H1 (cell line): ENCODE measurements around the gene SEC61A1.

Experiments used
- EZH2 ChIP-seq: fragments of 200-600 bp; sonication (generic); IDR thresholded peaks from 2 replicates; pipeline ENCODE4 v1.7.1; 2012; ENCODE audit warnings: low read depth, mild to moderate bottlenecking, moderate library complexity, low read length, inconsistent platforms; ENCODE audit not compliant: severe bottlenecking
- RFX5 ChIP-seq: IDR thresholded peaks from 2 replicates; pipeline ENCODE4 v1.6.1; 2011; ENCODE audit warnings: low read depth, low read length, improper control_type of control experiment, borderline replicate concordance
- TF ChIP-seq, protein P1 (sequence below), 3 experiments: IDR thresholded peaks; 1 replicate in 2 of 3; 2 replicates in 1 of 3; pipeline versions ENCODE4 v1.5.1 to v1.6.1; 2011; ENCODE audit warnings: low read length in 3 of 3, mild to moderate bottlenecking in 3 of 3, inconsistent platforms in 2 of 3, low read depth in 1 of 3, moderate library complexity in 1 of 3; ENCODE audit not compliant: insufficient read depth in 1 of 3; ENCODE audit errors: control extremely low read depth in 1 of 3

- TF ChIP-seq, protein P1, sequence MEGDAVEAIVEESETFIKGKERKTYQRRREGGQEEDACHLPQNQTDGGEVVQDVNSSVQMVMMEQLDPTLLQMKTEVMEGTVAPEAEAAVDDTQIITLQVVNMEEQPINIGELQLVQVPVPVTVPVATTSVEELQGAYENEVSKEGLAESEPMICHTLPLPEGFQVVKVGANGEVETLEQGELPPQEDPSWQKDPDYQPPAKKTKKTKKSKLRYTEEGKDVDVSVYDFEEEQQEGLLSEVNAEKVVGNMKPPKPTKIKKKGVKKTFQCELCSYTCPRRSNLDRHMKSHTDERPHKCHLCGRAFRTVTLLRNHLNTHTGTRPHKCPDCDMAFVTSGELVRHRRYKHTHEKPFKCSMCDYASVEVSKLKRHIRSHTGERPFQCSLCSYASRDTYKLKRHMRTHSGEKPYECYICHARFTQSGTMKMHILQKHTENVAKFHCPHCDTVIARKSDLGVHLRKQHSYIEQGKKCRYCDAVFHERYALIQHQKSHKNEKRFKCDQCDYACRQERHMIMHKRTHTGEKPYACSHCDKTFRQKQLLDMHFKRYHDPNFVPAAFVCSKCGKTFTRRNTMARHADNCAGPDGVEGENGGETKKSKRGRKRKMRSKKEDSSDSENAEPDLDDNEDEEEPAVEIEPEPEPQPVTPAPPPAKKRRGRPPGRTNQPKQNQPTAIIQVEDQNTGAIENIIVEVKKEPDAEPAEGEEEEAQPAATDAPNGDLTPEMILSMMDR (IDR thresholded peaks at IDR 0.05; ENCODE audit: control extremely low read depth in 1 of 3, insufficient read depth in 1 of 3, low read depth in 1 of 3, low read length in 3 of 3), result no peak
- TF ChIP-seq RFX5 (no peak), EZH2 (no peak)
These were observed 22.7 kb downstream of the SEC61A1 start for GRCh38 chr3:128074851-128075521.
